Measurements from ENCODE around the gene ACSM4.

The ACSM4 gene

DNA sequence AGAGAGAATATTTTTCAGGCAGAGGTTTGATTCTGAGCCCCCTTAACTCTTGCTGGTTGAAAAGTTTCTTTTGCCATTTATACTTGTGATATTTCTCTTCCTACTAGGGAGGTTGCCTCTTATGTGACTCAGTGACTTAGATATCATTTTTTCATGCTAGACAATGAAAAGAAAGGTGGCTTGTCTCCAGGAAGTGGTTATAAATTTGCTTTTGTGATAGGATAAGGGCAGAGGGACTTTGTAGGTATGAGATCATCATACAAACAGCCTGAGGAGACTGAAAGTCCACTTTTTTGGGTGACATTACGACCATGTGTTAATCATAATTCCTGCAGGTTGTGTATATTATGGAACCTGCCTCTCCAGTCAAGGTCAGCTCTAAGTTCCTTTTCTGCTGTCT is 35.8 kb downstream of the ACSM4 start:
- DNase-seq, result no peak

DNA sequence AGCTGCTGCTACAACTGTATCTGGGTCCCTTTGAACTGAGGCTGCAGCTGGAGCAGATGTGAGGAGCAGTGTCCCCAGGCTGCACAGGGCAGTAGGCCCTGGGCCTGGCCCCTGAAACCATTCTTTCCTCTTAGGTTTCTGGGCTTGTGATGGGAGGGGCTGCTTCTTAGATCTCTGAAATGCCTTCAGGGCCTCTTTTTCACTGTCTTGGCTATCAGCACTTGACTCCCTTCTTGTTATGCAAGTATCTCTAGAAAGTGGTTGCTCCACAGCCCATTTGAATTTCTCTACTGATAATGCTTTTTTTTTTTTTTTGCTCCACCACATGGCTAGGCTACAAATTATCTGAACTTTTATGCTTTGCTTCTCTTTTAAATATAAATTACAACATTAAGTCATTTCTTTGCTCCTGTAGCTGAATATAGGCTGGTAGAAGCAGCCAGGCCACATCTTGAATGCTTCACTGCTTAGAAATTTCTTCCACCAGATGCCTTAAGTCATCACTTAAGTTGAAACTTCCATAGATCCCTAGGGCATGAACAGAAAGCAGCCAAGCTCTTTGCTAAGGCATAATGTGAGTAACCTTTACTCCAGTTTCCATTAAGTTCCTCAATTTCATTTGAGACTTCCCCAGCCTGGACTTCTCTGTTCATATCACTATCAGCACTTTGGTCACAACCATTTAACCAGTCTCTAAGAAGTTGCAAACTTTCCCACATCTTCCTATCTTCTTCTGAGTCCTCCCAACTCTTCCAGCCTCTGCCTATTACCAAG is 41.1 kb downstream of the ACSM4 start:
- DNase-seq, result no peak

DNA sequence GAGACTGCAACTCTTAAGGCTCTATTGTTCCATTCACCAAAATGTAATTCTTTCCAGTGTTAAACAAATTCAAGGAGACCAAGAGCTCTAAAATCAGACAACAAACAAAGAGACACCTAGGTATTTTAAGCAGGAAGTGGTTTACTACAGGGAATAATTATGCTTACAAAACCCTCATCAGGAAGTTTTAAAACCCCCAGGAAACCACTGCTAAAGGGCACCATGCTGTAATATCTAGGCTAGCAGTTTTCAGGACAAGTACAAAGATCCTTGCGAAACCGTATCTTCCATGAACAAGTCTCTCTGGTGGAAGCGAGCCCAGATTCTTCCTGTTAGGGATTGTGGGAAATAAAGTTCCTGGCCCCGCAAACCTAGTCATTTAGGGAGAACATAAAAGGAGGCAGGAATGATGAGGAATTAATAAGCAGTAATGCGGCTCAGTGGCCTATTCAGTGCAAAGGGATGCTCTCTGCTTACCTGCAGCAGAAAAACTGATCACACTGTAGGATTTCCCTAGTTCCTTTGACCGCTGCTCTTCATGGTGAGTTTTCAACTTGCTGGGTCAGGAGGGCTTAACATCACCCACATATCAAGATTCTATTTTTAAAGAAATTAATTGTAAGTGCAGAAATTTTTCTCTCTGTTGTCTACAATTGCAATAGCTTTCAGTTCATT is 42.8 kb downstream of the ACSM4 start:
- DNase-seq, result no peak

DNA sequence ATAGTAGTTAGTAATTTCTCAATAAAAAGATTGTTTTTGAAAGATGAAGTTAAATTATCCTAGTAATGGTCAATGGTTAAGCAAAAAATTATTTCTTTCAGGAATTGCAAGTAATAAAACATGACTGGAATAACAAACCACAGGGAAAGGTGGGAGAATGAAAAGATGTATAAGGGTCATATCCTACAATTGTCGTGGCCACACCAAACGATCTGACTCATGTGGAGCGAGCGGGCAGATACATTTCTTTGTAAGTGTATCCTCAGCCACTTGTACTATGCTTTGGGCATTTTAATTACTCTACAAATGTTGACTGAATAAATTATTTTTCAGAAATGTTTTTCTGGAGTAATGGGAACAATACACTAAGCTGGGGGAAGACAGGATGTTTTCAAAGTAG is 45.5 kb downstream of the ACSM4 start:
- DNase-seq, result no peak

DNA sequence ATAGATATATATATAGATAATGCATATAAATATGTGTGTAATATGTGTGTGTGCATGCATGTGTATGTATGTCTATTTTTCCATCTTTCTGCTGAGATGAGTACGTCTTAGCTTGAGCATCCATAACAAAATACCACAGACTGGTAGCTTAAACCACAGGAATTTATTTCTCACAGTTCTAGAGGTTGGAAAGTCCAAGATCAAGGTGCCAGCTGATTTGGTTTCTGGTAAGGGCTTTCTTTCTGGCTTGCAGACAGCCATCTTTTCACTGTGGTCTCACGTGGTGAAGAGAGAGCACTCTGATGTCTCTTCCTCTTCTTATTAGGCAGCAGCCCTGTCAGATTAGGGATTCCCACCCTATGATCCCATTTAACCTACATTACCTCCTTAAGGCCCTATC is 47.3 kb downstream of the ACSM4 start:
- DNase-seq, result no peak

DNA sequence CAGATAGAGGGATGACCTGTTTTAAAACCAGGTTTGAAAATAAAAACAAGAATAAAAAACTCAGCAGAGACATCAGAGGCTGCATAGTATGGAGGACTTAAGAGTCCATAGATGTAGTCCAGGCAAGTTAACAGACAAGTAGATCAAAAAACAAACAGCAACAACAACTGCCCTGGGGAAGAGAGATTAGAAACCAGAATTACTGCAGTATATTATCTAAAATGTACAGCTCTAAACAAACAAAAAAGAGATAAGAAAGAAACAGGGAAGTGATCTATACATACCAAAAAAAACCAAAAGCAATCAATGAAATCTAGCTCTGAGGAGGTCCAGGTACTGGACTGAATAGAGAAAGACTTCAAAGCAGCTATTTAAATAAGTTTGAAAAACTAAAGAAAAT is 48.8 kb downstream of the ACSM4 start:
- DNase-seq, result no peak

DNA sequence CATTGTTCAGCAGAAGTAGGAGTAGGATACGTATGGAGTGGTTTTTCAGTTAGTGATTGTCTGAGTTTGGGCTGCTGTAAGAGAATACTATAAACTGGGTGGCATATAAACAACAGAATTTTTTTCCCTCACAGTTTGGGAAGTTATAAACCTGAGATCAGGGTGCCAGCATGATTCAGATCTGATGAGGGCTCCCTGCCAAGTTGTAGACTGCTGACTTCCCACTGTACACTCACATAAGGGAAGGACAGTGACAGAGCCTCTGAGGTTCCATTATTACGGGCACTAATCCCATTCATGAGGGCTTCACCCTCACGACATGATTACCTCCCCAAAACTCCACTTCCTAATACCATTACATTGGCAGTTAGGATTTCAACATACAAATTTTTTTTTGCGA is 50.7 kb downstream of the ACSM4 start:
- DNase-seq, result no peak

DNA sequence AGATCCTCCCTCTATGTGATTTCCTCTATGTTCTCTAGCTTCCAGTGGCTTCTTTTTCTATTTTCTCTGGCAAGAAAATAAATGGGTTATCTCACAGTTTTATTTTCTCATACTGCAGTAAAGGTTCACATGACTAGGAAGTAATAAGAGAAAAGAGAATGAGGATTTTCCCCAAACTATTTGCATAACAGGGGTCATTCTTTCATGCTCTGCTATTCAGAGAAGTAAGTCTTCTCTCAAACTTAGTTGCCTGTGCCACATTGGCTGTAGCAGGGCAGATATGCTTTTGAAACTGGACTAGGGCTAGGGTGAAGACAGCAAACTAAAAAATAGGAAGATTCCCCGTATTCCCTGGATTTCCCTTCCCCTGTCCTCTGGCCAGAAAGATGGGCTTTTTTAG is 57.4 kb downstream of the ACSM4 start:
- no peak for DNase-seq

DNA sequence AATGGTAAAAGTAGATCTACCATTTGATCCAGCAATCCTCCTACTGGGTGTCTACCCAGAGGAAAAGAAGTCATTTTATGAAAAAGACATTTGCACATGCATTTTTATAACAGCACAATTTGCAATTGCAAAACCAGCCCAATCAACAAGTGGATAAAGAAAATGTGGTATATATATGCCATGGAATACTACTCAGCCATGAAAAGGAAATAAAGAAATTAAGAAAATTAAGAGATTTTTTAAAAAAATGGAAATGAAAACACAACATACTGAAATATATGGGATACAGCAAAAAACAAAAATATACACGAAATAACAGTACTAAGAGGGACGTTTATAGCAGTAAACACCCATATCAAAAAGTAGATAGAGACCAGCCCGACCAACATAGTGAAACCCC is 58.9 kb downstream of the ACSM4 start:
- DNase-seq, result no peak

DNA sequence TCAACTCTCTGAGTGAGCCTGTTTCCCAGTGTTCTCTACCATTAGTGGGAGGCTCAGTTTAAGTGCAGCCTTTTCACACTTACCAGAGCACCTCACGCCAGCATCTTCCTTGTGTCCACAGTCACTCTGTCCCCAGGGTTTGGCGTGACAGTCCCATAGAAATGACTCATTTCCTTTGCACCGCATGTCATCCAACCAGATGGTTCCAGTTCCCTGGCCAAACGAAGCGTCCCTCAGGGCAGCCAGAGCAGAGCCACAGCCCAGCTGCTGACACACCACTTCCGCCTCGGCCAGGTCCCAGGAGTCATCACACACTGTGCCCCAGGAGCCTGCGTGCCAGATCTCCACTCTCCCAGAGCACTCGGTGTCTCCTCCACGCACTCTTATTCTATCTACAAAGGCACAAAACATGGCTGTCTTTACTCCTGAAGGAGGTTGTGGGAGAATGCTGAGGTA is 65.4 kb downstream of the ACSM4 start:
- no peak for DNase-seq

DNA sequence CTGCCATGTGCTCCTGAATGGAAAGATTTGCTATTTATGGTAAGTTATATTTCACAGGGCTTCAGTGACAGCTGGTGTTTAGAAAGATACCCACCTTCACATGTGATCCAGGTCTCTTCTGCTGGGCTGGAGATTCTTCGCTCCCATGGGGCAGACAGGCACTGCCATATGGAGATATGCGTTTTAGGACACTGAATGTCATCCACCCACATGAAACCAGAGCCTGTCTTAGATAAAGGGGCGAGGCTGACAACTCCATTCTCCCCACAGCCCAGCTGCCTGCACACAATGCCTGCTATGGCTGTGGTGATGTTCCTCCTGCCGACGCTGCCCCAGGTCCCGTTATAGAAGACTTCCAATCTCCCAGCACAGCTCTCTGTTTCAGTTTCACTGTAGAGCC is 69.4 kb downstream of the ACSM4 start:
- no peak for DNase-seq

DNA sequence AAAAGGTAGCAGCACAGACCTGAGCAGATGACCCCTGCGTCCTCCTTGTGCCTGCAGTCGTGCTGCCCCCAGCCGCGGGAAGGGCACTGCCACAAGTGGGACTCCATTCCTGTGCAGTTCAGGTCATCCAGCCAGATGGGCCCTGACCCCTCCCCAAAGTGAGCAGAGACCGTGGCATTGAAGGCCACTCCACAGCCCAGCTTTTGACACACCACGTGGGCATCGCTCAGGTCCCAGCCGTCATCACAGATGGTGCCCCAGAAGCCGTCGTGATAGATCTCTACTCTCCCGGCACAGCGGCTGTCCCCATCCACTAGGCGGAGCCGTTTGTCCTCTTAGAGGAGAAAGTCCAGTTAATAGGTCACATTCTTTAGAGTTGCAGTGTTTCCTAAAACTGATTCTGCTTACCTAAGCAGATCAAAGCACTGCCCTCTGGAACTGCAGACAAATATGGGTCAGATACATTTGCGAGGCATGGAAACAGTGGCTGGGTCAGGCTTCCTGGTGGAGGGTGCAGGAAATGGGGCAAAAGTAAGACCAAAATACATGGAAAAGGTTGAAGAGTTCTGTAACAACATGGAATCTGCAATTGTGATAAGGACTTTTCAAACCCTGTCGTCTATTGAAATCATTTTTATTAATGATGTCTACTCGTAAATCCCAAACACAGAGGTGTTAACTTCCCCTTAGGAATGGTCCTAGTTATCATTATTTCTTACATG is 70.7 kb downstream of the ACSM4 start:
- DNase-seq, result peak; percentile 40

DNA sequence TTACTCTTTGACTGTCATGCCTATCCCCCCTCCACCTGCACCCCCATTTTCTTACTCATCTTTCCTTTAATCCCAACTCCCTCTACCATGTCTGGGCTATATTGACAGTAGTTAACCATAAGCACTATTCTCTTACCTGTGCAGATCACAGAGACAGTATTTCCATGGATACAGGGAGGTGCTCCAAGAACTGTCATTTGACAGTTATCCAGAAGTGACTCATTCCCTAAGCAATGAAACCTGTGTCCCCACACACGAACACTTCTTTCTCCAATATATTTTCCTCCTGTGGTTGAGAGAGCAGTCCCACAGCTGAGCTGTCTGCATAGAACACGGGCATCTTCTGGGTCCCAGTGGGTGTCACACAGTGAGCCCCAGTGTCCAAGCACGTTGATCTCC is 71.3 kb downstream of the ACSM4 start:
- DNase-seq, result no peak

DNA sequence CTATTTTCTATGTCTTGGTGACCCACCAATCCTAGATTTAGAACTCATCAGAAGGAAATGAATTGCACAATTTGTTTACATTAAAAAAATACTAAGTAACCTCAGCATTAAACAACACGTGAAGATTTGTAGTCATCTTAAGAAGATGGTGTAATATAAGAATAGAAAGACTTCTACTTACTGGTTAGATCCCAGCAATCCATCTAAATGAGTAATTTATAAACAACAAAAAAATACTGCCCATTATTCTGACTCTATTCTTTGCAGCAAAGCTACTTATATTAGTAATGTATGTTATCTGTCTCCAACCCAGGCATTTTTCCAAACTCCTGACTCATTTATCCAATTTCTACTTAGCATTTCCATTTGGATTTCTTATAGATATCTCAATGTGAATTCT is 72.3 kb downstream of the ACSM4 start:
- DNase-seq, result no peak
